Measurements from ENCODE around the gene RUNX1.

The RUNX1 gene

GRCh38 chr21:34990842-34991241, 58.3 kb downstream of the RUNX1 start:
- DNase-seq, result no peak
- TF ChIP-seq, protein P1, sequence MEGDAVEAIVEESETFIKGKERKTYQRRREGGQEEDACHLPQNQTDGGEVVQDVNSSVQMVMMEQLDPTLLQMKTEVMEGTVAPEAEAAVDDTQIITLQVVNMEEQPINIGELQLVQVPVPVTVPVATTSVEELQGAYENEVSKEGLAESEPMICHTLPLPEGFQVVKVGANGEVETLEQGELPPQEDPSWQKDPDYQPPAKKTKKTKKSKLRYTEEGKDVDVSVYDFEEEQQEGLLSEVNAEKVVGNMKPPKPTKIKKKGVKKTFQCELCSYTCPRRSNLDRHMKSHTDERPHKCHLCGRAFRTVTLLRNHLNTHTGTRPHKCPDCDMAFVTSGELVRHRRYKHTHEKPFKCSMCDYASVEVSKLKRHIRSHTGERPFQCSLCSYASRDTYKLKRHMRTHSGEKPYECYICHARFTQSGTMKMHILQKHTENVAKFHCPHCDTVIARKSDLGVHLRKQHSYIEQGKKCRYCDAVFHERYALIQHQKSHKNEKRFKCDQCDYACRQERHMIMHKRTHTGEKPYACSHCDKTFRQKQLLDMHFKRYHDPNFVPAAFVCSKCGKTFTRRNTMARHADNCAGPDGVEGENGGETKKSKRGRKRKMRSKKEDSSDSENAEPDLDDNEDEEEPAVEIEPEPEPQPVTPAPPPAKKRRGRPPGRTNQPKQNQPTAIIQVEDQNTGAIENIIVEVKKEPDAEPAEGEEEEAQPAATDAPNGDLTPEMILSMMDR (IDR thresholded peaks at IDR 0.05; ENCODE audit: low read depth, low read length), result no peak
- Histone ChIP-seq H3K9me3 (no peaks in the 10 kb centered on the region), H3K36me3 (no peaks in the 10 kb centered on the region), H3K4me3 (ENCODE audit: low read depth, low read length) (no peak overlapping the region), H3K4me1 (no peaks in the 10 kb centered on the region), H3K27me3 (no peaks in the 10 kb centered on the region)

GRCh38 chr21:34989337-34990151, 59.6 kb downstream of the RUNX1 start:
- no peak overlapping the region for H3K4me3 ChIP-seq (ENCODE audit: low read depth, low read length)
- H3K36me3 ChIP-seq, result no peaks in the 10 kb centered on the region
- H3K27me3 ChIP-seq, result no peaks in the 10 kb centered on the region
- no peak for DNase-seq
- H3K9me3 ChIP-seq, result no peaks in the 10 kb centered on the region
- TF ChIP-seq, protein P1 (IDR thresholded peaks at IDR 0.05; ENCODE audit: low read depth, low read length), result no peak
- H3K4me1 ChIP-seq, result no peaks in the 10 kb centered on the region

DNA sequence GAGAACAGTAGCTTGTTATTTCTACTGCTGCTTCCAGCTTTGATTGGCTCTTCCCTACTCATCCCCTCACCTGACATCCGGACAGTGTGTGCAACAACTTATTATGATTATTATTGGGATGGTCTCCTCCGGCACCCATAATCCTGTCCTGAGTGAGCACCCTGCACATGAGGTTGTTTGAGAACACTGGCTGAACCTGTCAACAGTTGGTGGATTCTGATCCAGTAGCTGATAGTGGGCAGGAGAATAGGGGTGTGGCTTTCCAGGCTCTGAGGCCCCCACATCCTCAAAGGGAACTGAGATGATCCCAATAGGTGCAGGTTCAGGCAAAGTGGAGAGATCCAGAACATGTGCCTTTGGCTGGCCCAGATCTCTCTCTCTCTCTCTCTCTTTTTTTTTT, 60.5 kb downstream of the RUNX1 start:
- no peaks in the 10 kb centered on the region for H3K4me1 ChIP-seq
- no peaks in the 10 kb centered on the region for H3K9me3 ChIP-seq
- TF ChIP-seq, protein P1 (IDR thresholded peaks at IDR 0.05; ENCODE audit: low read depth, low read length), result no peak
- no peak overlapping the region for H3K4me3 ChIP-seq (ENCODE audit: low read depth, low read length)
- H3K27me3 ChIP-seq, result no peaks in the 10 kb centered on the region
- DNase-seq, result no peak
- H3K36me3 ChIP-seq, result no peaks in the 10 kb centered on the region

GRCh38 chr21:34988139-34988538, 61.0 kb downstream of the RUNX1 start:
- TF ChIP-seq, protein P1 (IDR thresholded peaks at IDR 0.05; ENCODE audit: low read depth, low read length), result no peak
- H3K4me1 ChIP-seq, result no peaks in the 10 kb centered on the region
- DNase-seq, result no peak

DNA sequence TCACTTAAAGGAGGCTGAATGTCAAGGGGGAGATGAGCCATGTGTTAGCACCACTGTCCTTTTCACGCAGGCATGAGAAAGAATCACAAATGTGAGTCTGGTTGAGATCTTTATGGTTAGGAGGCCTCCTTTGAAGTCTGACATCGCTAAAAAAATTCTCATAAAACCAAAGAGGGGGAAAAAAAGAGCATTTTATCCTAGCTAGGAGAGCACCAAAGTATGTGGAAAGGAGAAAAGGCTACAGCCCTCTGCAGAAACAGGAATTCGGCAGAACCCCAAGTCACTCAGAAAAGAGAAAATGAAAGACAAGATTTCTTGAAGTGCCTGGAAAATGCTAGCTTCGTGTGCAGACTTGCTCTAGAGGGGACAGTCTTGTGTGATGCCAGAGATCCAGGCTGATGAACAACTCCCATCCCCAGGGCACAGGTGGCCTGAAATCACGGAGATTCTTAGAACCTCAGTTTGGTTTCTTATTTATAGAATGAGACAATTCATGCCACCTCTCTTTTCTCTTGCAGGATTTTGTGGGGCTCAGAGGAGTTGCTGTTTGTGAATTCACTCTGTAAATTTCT, 61.5 kb downstream of the RUNX1 start:
- Histone ChIP-seq H3K36me3 (no peaks in the 10 kb centered on the region), H3K9me3 (no peaks in the 10 kb centered on the region), H3K4me3 (ENCODE audit: low read depth, low read length) (no peak overlapping the region), H3K4me1 (no peaks in the 10 kb centered on the region), H3K27me3 (no peaks in the 10 kb centered on the region)
- DNase-seq, result no peak
- TF ChIP-seq, protein P1 (IDR thresholded peaks at IDR 0.05; ENCODE audit: low read depth, low read length), result no peak

More at GRCh38 chr21:34988139-34988538, 61.0 kb downstream of the RUNX1 start:
- H3K4me3 ChIP-seq (ENCODE audit: low read depth, low read length), result no peak overlapping the region
- no peaks in the 10 kb centered on the region for H3K36me3 ChIP-seq
- no peaks in the 10 kb centered on the region for H3K27me3 ChIP-seq
- H3K9me3 ChIP-seq, result no peaks in the 10 kb centered on the region
